Osteocyte (in vitro differentiated cells): Measurements from ENCODE around the gene IFT25. TPM values are rescaled to one million over a fixed set of nuclear protein-coding genes. Genes with fewer than 3 reads are reported as not detected.
"Not testable (repeated sequence)": the region's sequence is repeated elsewhere in the genome, so short reads cannot be mapped to it uniquely, and the experiment has no call there.

Experiments used
- DNase-seq: peaks from one replicate; pipeline ENCODE4 v3.0.0; 2021; ENCODE audit warnings: mixed read lengths; ENCODE audit not compliant: unreplicated experiment; ENCODE audit errors: extremely low spot score
- H3K27ac Mint-ChIP-seq: one replicate; pipeline ENCODE4 v1.8.0; 2021; ENCODE audit warnings: mild to moderate bottlenecking, mixed read lengths; ENCODE audit not compliant: unreplicated experiment
- H3K27me3 Mint-ChIP-seq: one replicate; pipeline ENCODE4 v1.8.0; 2021; ENCODE audit warnings: mixed read lengths; ENCODE audit not compliant: unreplicated experiment
- H3K36me3 Mint-ChIP-seq: one replicate; pipeline ENCODE4 v1.8.0; 2021; ENCODE audit warnings: mixed read lengths; ENCODE audit not compliant: unreplicated experiment
- H3K4me1 Mint-ChIP-seq: one replicate; pipeline ENCODE4 v1.8.0; 2021; ENCODE audit warnings: mixed read lengths; ENCODE audit not compliant: unreplicated experiment
- H3K4me3 Mint-ChIP-seq: one replicate; pipeline ENCODE4 v1.8.0; 2021; ENCODE audit warnings: mild to moderate bottlenecking, moderate library complexity, mixed read lengths; ENCODE audit not compliant: unreplicated experiment
- H3K9me3 Mint-ChIP-seq: one replicate; pipeline ENCODE4 v1.8.0; 2021; ENCODE audit warnings: mixed read lengths; ENCODE audit not compliant: unreplicated experiment
- CTCF ChIP-seq: fragments of 200-600 bp; sonication (generic); IDR thresholded peaks from 2 replicates; pipeline ENCODE4 v1.5.0; 2021; ENCODE audit warnings: antibody characterized with exemption, mild to moderate bottlenecking, moderate library complexity
- total RNA-seq: library from RNA; stranded (reverse); gene quantifications from 2 replicates; pipeline ENCODE4 v1.2.1, GENCODE V29; 2021

IFT25 gene
- total RNA-seq, 1 donor from 2014 or later = 29.2 TPM

- TF ChIP-seq CTCF = no peak
- H3K4me1 Mint-ChIP-seq = peaks cover 6% of the 10 kb centered on the region
- no peak overlapping the region for H3K4me3 Mint-ChIP-seq
- DNase-seq = no peak
- H3K27ac Mint-ChIP-seq = no peak overlapping the region
- no peaks in the 10 kb centered on the region for H3K9me3 Mint-ChIP-seq
- H3K36me3 Mint-ChIP-seq = peaks cover 16% of the 10 kb centered on the region
- no peaks in the 10 kb centered on the region for H3K27me3 Mint-ChIP-seq
These were observed 30.4 kb upstream of the IFT25 start for GRCh38 chr1:53975861-53976260.

GRCh38 chr1:53971718-53972117, 26.2 kb upstream of the IFT25 start:
- H3K27me3 Mint-ChIP-seq = no peaks in the 10 kb centered on the region
- H3K4me1 Mint-ChIP-seq = peaks cover 6% of the 10 kb centered on the region
- DNase-seq = no peak
- H3K36me3 Mint-ChIP-seq = peaks cover 42% of the 10 kb centered on the region
- TF ChIP-seq CTCF = no peak
- no peak overlapping the region for H3K27ac Mint-ChIP-seq
- no peaks in the 10 kb centered on the region for H3K9me3 Mint-ChIP-seq
- H3K4me3 Mint-ChIP-seq = no peak overlapping the region

GRCh38 chr1:53969323-53969722, 23.8 kb upstream of the IFT25 start:
- H3K27me3 Mint-ChIP-seq = not testable (repeated sequence)

GRCh38 chr1:53968125-53968513, 22.6 kb upstream of the IFT25 start:
- H3K4me3 Mint-ChIP-seq = no peak overlapping the region
- no peak for DNase-seq
- no peaks in the 10 kb centered on the region for H3K9me3 Mint-ChIP-seq
- TF ChIP-seq CTCF = no peak
- no peak overlapping the region for H3K27ac Mint-ChIP-seq
- H3K36me3 Mint-ChIP-seq = peaks cover 51% of the 10 kb centered on the region
- H3K4me1 Mint-ChIP-seq = peaks cover 6% of the 10 kb centered on the region
- H3K27me3 Mint-ChIP-seq = no peaks in the 10 kb centered on the region

More at GRCh38 chr1:53969323-53969722, 23.8 kb upstream of the IFT25 start:
- H3K4me1 Mint-ChIP-seq, DNase-seq, H3K4me3 Mint-ChIP-seq, H3K9me3 Mint-ChIP-seq, H3K27ac Mint-ChIP-seq: not testable (repeated sequence)
- peaks cover 46% of the 10 kb centered on the region for H3K36me3 Mint-ChIP-seq

GRCh38 chr1:53967409-53968124, 22.1 kb upstream of the IFT25 start:
- Mint-ChIP-seq H3K27me3 (no peaks in the 10 kb centered on the region), H3K36me3 (peaks cover 50% of the 10 kb centered on the region), H3K4me3 (no peak overlapping the region), H3K4me1 (peaks cover 6% of the 10 kb centered on the region), H3K9me3 (no peaks in the 10 kb centered on the region), H3K27ac (no peak overlapping the region)
- DNase-seq = no peak
- TF ChIP-seq CTCF = no peak
